GM06990 (cell line): ENCODE data around the gene VSTM2L.

Source experiments
- DNase-seq: peaks from one replicate; pipeline ENCODE4 v3.0.0-alpha.2; 2011; ENCODE audit not compliant: insufficient read length; ENCODE audit errors: extremely low read depth
- H3K27me3 ChIP-seq: replicated peaks from 2 replicates; pipeline ENCODE4 v1.6.0; 2011; ENCODE audit warnings: low read length; ENCODE audit not compliant: control insufficient read depth, insufficient read depth
- H3K36me3 ChIP-seq: 2 replicates; pipeline ENCODE4 v1.5.1; 2011; ENCODE audit warnings: low read length; ENCODE audit not compliant: control insufficient read depth, insufficient read depth
- H3K4me3 ChIP-seq: replicated peaks from 2 replicates; pipeline ENCODE4 v1.5.1; 2011; ENCODE audit warnings: low read depth, mild to moderate bottlenecking, control low read depth, low read length
- TF ChIP-seq, protein P1 (sequence below): IDR thresholded peaks from 2 replicates; pipeline ENCODE4 v1.5.1; 2011; ENCODE audit warnings: low read length, control low read depth, mild to moderate bottlenecking, inconsistent platforms; ENCODE audit not compliant: insufficient read depth, poor library complexity, severe bottlenecking

VSTM2L gene

DNA sequence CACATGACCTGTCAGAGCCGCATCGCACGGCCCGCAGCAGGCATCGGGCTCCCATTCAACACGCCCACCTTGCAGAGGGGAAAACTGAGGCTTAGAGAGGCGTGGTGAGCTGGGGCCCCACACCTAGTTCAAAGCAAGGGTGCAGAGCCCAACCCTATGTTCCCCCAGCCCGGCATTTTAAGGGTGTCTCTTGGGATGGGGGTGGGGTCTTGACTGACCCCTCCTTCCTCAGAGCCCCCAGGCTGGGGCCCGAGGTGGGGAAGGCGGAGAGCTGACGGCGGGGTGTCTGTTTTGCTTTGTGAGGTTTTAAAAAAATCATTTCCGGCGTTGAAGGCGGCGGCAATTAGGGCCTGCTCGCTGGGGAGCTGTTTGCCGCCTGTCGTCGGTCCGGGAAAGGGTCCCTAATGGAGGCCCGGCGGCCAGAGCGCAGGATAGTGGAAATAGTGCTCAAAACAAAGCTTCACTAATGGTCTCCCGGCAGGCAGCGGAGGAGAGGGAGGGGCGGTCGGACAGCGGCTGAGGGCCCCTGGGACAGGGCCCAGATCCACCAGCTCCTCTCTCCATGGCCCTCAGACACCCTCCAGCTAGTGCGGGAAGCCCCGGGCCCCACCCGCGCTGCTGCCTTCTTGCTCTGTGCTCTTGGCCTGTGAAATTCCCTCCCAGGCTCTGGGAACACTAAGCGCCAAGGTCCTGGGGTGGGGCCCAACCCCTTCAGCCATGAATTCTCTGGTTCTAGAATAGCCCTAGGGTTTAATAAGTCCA, 11.9 kb downstream of the VSTM2L start:
- no peak overlapping the region for H3K4me3 ChIP-seq
- TF ChIP-seq, protein P1, sequence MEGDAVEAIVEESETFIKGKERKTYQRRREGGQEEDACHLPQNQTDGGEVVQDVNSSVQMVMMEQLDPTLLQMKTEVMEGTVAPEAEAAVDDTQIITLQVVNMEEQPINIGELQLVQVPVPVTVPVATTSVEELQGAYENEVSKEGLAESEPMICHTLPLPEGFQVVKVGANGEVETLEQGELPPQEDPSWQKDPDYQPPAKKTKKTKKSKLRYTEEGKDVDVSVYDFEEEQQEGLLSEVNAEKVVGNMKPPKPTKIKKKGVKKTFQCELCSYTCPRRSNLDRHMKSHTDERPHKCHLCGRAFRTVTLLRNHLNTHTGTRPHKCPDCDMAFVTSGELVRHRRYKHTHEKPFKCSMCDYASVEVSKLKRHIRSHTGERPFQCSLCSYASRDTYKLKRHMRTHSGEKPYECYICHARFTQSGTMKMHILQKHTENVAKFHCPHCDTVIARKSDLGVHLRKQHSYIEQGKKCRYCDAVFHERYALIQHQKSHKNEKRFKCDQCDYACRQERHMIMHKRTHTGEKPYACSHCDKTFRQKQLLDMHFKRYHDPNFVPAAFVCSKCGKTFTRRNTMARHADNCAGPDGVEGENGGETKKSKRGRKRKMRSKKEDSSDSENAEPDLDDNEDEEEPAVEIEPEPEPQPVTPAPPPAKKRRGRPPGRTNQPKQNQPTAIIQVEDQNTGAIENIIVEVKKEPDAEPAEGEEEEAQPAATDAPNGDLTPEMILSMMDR = no peak
- no peaks in the 10 kb centered on the region for H3K36me3 ChIP-seq
- no peaks in the 10 kb centered on the region for H3K27me3 ChIP-seq
- peak; percentile 57 for DNase-seq

DNA sequence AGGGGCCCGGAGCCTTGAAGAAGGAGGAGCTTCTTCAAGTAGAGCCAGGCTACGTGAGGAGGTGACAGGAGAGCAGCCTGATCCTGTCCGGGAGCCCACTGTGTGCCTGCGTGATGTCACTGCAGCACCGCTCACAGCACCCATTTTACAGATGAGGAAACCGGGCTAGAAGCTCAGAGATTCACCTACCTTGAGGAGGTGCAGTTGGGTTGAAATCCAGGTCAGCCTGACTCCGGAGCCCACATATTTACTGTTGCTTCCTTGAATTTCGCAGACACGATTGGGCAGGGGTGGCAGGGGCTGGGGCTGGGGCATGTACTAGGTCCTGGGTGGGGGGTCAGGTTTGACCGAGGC, 12.5 kb downstream of the VSTM2L start:
- Histone ChIP-seq H3K27me3 (no peaks in the 10 kb centered on the region), H3K36me3 (no peaks in the 10 kb centered on the region), H3K4me3 (no peak overlapping the region)
- DNase-seq = no peak
- TF ChIP-seq, protein P1 = no peak

DNA sequence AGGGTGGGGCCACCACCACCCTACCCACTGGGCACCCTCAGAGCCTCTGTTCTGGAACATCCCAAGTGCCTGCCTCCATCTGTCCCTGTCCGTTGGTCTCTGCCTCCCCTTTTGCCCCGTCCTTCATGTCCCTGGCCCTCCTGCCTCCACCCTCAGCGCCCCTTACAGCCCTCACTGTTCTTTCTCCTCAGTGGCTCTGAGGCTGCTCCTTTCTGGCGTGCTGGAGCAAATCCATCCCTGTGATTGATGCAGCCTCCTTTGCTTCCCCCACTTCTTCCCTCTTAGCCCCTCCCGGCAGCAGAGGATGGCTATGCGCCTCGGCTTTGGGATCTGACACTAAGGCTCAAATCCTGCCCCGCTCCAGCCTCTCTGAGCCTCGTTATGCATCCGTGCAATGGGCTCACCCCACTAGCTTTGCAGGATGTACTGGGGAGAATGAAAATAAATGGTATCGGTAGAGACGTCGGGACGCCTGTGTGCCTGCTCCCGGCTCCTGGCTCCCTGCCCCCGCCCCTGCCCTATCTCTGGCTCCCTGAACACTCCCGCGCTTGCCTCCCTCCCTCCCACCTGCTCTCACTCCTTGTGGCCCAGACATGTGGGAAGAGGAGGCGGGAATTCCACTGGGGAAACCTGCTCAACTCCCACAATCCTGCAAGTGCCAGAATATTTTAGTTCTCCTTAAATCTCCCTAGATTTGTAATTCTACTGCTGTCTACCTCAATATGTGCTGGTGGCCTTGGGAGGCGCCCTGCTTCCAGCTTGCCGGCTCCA, 13.1 kb downstream of the VSTM2L start:
- H3K4me3 ChIP-seq = no peak overlapping the region
- H3K27me3 ChIP-seq = no peaks in the 10 kb centered on the region
- no peak for DNase-seq
- TF ChIP-seq, protein P1 = no peak
- H3K36me3 ChIP-seq = no peaks in the 10 kb centered on the region

DNA sequence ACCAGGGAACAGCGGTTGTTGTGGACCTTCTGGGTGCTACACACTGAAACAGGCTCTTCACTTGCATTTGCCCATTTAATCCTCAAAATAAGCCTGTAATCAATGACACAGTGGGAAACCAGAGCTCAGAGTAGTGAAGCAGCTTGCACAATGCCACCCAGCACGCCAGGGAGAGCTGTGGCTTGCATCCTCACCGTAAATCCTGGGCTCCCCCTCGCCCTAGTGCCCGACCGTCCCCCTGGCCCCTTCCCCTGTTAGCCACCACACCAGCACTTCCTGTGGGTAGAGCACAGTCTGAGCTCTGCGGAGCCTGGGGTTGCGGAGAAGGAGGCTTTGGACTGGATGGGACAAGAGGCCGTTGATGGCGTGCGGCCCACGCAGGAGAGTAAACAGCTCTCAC, 14.5 kb downstream of the VSTM2L start:
- Histone ChIP-seq H3K27me3 (no peaks in the 10 kb centered on the region), H3K36me3 (no peaks in the 10 kb centered on the region), H3K4me3 (no peak overlapping the region)
- no peak for DNase-seq
- TF ChIP-seq, protein P1 = no peak

DNA sequence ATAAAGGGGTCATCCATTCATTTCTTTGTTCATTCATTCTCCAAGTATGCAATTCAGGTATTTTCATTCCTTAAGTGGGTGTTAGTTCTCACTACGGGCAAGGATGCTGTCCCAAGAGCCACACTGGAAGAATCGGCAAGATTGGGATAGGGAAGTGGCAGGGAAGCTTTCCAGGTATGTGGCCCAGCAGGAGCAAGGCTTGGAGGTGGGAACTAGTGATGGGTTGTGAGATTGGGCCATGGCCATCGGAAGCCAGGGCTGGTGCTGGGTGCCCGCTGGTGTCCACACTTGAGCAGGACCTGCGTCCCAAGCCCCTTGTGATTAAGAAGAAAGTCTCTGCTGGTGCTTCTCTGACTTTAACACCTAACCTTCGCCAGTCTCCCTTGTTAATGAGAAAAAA, 15.1 kb downstream of the VSTM2L start:
- Histone ChIP-seq H3K36me3 (no peaks in the 10 kb centered on the region), H3K4me3 (no peak overlapping the region), H3K27me3 (no peaks in the 10 kb centered on the region)
- TF ChIP-seq, protein P1 = no peak
- DNase-seq = no peak
